ENCODE results near the gene ARL16. TPM values are rescaled to one million over a fixed set of nuclear protein-coding genes. Genes with fewer than 3 reads are reported as not detected.
A peak's percentile ranks its signal among the peaks of the same experiment; 100 is the strongest.

Gene ARL16
- 64.2 and 77.4 TPM in 2 replicates for total RNA-seq (2014; rRNA removed; shearing (Covaris generic))

- DNase-seq (ENCODE audit: low spot score) = peak; percentile 98
- in situ Hi-C loops (cut with HindIII; ENCODE audit: low sequenced_read_pairs) = no loop called here
These were observed at the start of gene ARL16, which contains the start of gene HGS for GRCh38 chr17:81683584-81684441. TSS of gene ARL16 (minus strand) at chr17:81683797. CDS start at chr17:81683753, 44 bp downstream. TSS of gene HGS (plus strand) at chr17:81684011. CDS start at chr17:81684067, 56 bp downstream.

- in situ Hi-C loops (cut with HindIII; ENCODE audit: low sequenced_read_pairs) = no loop called here
- DNase-seq (ENCODE audit: low spot score) = no peak
These were observed 43.9 kb upstream of the ARL16 start for GRCh38 chr17:81727324-81728031.

- in situ Hi-C loops (cut with HindIII; ENCODE audit: low sequenced_read_pairs) = no loop called here
- no peak for DNase-seq (ENCODE audit: low spot score)
These were observed 42.4 kb upstream of the ARL16 start for GRCh38 chr17:81726004-81726403.

GRCh38 chr17:81725439-81725838 is 41.8 kb upstream of the ARL16 start:
- in situ Hi-C loops (cut with HindIII; ENCODE audit: low sequenced_read_pairs) = no loop called here
- DNase-seq (ENCODE audit: low spot score) = no peak

- DNase-seq (ENCODE audit: low spot score) = no peak
- in situ Hi-C loops (cut with HindIII; ENCODE audit: low sequenced_read_pairs) = no loop called here
These were observed 40.1 kb upstream of the ARL16 start for GRCh38 chr17:81723651-81724209.

GRCh38 chr17:81722184-81723120 is 38.9 kb upstream of the ARL16 start:
- DNase-seq (ENCODE audit: low spot score) = no peak
- in situ Hi-C loops (cut with HindIII; ENCODE audit: low sequenced_read_pairs) = no loop called here

- in situ Hi-C loops (cut with HindIII; ENCODE audit: low sequenced_read_pairs) = no loop called here
- DNase-seq (ENCODE audit: low spot score) = no peak
These were observed 36.9 kb upstream of the ARL16 start for GRCh38 chr17:81720267-81721071.

- no peak for DNase-seq (ENCODE audit: low spot score)
- in situ Hi-C loops (cut with HindIII; ENCODE audit: low sequenced_read_pairs) = no loop called here
These were observed 36.0 kb upstream of the ARL16 start for GRCh38 chr17:81719410-81720266.

- no peak for DNase-seq (ENCODE audit: low spot score)
- in situ Hi-C loops (cut with HindIII; ENCODE audit: low sequenced_read_pairs) = no loop called here
These were observed 34.1 kb upstream of the ARL16 start for GRCh38 chr17:81717766-81718089.

- no peak for DNase-seq (ENCODE audit: low spot score)
- in situ Hi-C loops (cut with HindIII; ENCODE audit: low sequenced_read_pairs) = no loop called here
These were observed 33.6 kb upstream of the ARL16 start for GRCh38 chr17:81717049-81717765.

GRCh38 chr17:81716674-81716996 is 33.0 kb upstream of the ARL16 start:
- in situ Hi-C loops (cut with HindIII; ENCODE audit: low sequenced_read_pairs) = no loop called here
- no peak for DNase-seq (ENCODE audit: low spot score)

GRCh38 chr17:81715872-81716673 is 32.5 kb upstream of the ARL16 start:
- in situ Hi-C loops (cut with HindIII; ENCODE audit: low sequenced_read_pairs) = no loop called here
- no peak for DNase-seq (ENCODE audit: low spot score)

- DNase-seq (ENCODE audit: low spot score) = no peak
- in situ Hi-C loops (cut with HindIII; ENCODE audit: low sequenced_read_pairs) = no loop called here
These were observed 31.7 kb upstream of the ARL16 start for GRCh38 chr17:81715107-81715871.

- no peak for DNase-seq (ENCODE audit: low spot score)
- in situ Hi-C loops (cut with HindIII; ENCODE audit: low sequenced_read_pairs) = no loop called here
These were observed 31.0 kb upstream of the ARL16 start for GRCh38 chr17:81714412-81715106.

Measured in G401 (cell line).